ENCODE data around the gene SLC25A31.

DNA sequence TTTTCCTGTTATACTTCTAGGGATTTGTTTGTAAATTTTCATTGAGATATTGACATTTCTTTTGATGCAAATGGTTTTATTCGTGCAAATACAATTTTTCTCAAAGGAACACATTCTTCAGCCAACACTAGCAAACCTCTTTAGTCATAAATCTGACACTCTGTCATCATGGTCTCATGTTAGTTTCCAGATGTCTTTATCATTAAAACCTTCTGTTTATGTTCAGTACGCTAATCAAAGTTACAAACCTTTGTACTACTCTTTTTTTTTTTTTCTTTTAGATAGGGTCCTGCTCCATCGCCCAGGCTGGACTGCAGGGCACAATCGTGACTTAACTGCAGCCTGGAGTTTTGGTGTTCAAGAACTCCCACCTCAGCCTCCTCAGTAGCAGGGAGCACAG is 7.1 kb downstream of the SLC25A31 start:
- TF ChIP-seq, protein P1, sequence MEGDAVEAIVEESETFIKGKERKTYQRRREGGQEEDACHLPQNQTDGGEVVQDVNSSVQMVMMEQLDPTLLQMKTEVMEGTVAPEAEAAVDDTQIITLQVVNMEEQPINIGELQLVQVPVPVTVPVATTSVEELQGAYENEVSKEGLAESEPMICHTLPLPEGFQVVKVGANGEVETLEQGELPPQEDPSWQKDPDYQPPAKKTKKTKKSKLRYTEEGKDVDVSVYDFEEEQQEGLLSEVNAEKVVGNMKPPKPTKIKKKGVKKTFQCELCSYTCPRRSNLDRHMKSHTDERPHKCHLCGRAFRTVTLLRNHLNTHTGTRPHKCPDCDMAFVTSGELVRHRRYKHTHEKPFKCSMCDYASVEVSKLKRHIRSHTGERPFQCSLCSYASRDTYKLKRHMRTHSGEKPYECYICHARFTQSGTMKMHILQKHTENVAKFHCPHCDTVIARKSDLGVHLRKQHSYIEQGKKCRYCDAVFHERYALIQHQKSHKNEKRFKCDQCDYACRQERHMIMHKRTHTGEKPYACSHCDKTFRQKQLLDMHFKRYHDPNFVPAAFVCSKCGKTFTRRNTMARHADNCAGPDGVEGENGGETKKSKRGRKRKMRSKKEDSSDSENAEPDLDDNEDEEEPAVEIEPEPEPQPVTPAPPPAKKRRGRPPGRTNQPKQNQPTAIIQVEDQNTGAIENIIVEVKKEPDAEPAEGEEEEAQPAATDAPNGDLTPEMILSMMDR (IDR thresholded peaks at IDR 0.05): no peak
- TF ChIP-seq POLR2AphosphoS5 (IDR thresholded peaks at IDR 0.05): no peak

Measured in sigmoid colon (tissue), 4 donors.